Adrenal gland (tissue), 5 donors: Measurements from ENCODE around the gene CHCHD4.

Experiments
- POLR2A ChIP-seq, 2 donors: fragments of 450-650 bp; IDR thresholded peaks; one replicate each; pipeline ENCODE4 v1.6.1; 2017; ENCODE audit warnings: antibody characterized with exemption in 2 of 2, mild to moderate bottlenecking in 2 of 2, moderate library complexity in 1 of 2
- TF ChIP-seq, protein P1 (sequence below), 6 experiments: fragments of 450-650 bp in 4 of 6; fragments of 200-600 bp in 2 of 6; sonication (generic) in 1 of 6; IDR thresholded peaks; 1 replicate in 5 of 6; 2 replicates in 1 of 6; pipeline versions ENCODE4 v1.5.1 to v1.8.0; 2016 to 2021; ENCODE audit warnings: antibody characterized with exemption in 6 of 6, mild to moderate bottlenecking in 2 of 6, moderate library complexity in 1 of 6
- donor health status: DM: no; HTN: no; CAD: no.

- TF ChIP-seq, protein P1, sequence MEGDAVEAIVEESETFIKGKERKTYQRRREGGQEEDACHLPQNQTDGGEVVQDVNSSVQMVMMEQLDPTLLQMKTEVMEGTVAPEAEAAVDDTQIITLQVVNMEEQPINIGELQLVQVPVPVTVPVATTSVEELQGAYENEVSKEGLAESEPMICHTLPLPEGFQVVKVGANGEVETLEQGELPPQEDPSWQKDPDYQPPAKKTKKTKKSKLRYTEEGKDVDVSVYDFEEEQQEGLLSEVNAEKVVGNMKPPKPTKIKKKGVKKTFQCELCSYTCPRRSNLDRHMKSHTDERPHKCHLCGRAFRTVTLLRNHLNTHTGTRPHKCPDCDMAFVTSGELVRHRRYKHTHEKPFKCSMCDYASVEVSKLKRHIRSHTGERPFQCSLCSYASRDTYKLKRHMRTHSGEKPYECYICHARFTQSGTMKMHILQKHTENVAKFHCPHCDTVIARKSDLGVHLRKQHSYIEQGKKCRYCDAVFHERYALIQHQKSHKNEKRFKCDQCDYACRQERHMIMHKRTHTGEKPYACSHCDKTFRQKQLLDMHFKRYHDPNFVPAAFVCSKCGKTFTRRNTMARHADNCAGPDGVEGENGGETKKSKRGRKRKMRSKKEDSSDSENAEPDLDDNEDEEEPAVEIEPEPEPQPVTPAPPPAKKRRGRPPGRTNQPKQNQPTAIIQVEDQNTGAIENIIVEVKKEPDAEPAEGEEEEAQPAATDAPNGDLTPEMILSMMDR (IDR thresholded peaks at IDR 0.05), result no peak
- TF ChIP-seq POLR2A (IDR thresholded peaks at IDR 0.05), result no peak
Observed at GRCh38 chr3:14138109-14138877, 13.6 kb upstream of the CHCHD4 start.
